K562 (cell line): ENCODE measurements around the gene GALNT12. TPM values are rescaled to one million over a fixed set of nuclear protein-coding genes. Genes with fewer than 3 reads are reported as not detected.
A peak's percentile ranks its signal among the peaks of the same experiment; 100 is the strongest.

Source experiments
- ATAC-seq: fragments of 200-7000 bp; cut with Tn5 transposase; 3 replicates; pipeline ENCODE4 v1.9.1; 2020; ENCODE audit warnings: moderate library complexity
- BruUV-seq: library from RNA; stranded (reverse); fragments of 400-500 nt; replicated peaks from 2 replicates; lab custom pipeline; 2021; lab: Mats Ljungman, UMichigan
- CTCF ChIA-PET: fragments of 300-600 bp; formaldehyde crosslinking; extraction: SDS; loops from one replicate; lab custom pipeline; 2021; ENCODE audit warnings: low intra/inter-chr PET ratio; lab: Yijun Ruan, JAX
- POLR2A ChIA-PET: fragments of 300-600, 350-650 bp; sonication (Branson Sonifier 250); formaldehyde crosslinking; extraction: SDS; loops from one replicate; lab custom pipeline; 2021; ENCODE audit warnings: antibody characterized with exemption, inconsistent platforms; lab: Yijun Ruan, JAX
- DNase-seq, 4 experiments: peaks; one replicate each; pipeline versions ENCODE4 v3.0.0 to v3.0.0-alpha.2; 2011 to 2018; ENCODE audit warnings: low spot score in 3 of 4, mixed read lengths in 3 of 4; ENCODE audit errors: extremely low read depth in 1 of 4
- FAIRE-seq: peaks from 2 replicates; lab custom pipeline; 2011; peaks lifted over from hg19 to GRCh38; lab: Jason Lieb, UNC
- H2AFZ ChIP-seq: 2 replicates; pipeline ENCODE4 v1.6.0; 2011; ENCODE audit warnings: low read depth, low read length, control low read depth, inconsistent platforms
- H3K27ac ChIP-seq: fragments of 200-600 bp; 3 replicates; pipeline ENCODE4 v1.8.0; 2011; ENCODE audit warnings: low read depth, mild to moderate bottlenecking, control low read depth, inconsistent platforms, low read length, moderate library complexity, mixed read lengths; ENCODE audit errors: extremely low read depth
- H3K27me3 ChIP-seq, 2 experiments: fragments of 300-600 bp in 1 of 2; 2 replicates in 1 of 2; 3 replicates in 1 of 2; pipeline versions ENCODE4 v1.6.0 to v1.8.0; 2011; ENCODE audit warnings: inconsistent platforms in 2 of 2, low read length in 2 of 2, mild to moderate bottlenecking in 1 of 2, mixed read lengths in 1 of 2, moderate library complexity in 1 of 2; ENCODE audit not compliant: control insufficient read depth in 2 of 2, insufficient read depth in 2 of 2
- H3K36me3 ChIP-seq: fragments of 300-600 bp; 3 replicates; pipeline ENCODE4 v1.8.0; 2011; ENCODE audit warnings: mild to moderate bottlenecking, low read length, inconsistent platforms; ENCODE audit not compliant: control insufficient read depth, insufficient read depth
- H3K4me1 ChIP-seq, 2 experiments: fragments of 200-600 bp in 1 of 2; replicated peaks in 1 of 2; 2 replicates in 1 of 2; 3 replicates in 1 of 2; pipeline versions ENCODE4 v1.5.1 to v1.8.0; 2011; ENCODE audit warnings: inconsistent platforms in 2 of 2, low read length in 2 of 2, mild to moderate bottlenecking in 1 of 2, mixed read lengths in 1 of 2, moderate library complexity in 1 of 2; ENCODE audit not compliant: control insufficient read depth in 2 of 2, insufficient read depth in 2 of 2
- H3K4me2 ChIP-seq: 2 replicates; pipeline ENCODE4 v1.6.1; 2011; ENCODE audit warnings: low read length, control low read depth, inconsistent platforms, mixed read lengths; ENCODE audit not compliant: insufficient read depth
- H3K4me3 ChIP-seq: fragments of 200-600 bp; sonication (generic), shearing (Covaris generic); 2 replicates; pipeline ENCODE4 v1.5.1; 2016; ENCODE audit warnings: control low read depth, inconsistent platforms
- H3K79me2 ChIP-seq: fragments of 200-600 bp; 3 replicates; pipeline ENCODE4 v1.8.0; 2011; ENCODE audit warnings: low read length, inconsistent platforms; ENCODE audit not compliant: control insufficient read depth, insufficient read depth
- H3K9ac ChIP-seq, 2 experiments: 2 replicates each; pipeline versions ENCODE4 v1.6.0 to v1.6.1; 2011; ENCODE audit warnings: low read depth in 2 of 2, low read length in 2 of 2, control low read depth in 1 of 2, inconsistent platforms in 1 of 2, mild to moderate bottlenecking in 1 of 2, mixed read lengths in 1 of 2; ENCODE audit not compliant: insufficient read depth in 1 of 2
- H3K9me1 ChIP-seq: one replicate; pipeline ENCODE4 v1.6.0; 2011; ENCODE audit warnings: inconsistent platforms, mild to moderate bottlenecking, low read length, moderate library complexity; ENCODE audit not compliant: control insufficient read depth, insufficient read depth
- H3K9me3 ChIP-seq: replicated peaks from 2 replicates; pipeline ENCODE4 v1.5.1; 2011; ENCODE audit warnings: low read depth, low read length, inconsistent platforms; ENCODE audit not compliant: control insufficient read depth, insufficient read depth
- H4K20me1 ChIP-seq: replicated peaks from 2 replicates; pipeline ENCODE4 v1.6.1; 2011; ENCODE audit warnings: low read length, inconsistent platforms, mixed read lengths; ENCODE audit not compliant: control insufficient read depth, insufficient read depth
- CBX3 ChIP-seq, 2 experiments: IDR thresholded peaks; 1 replicate in 1 of 2; 2 replicates in 1 of 2; pipeline ENCODE4 v1.6.1; 2012; ENCODE audit warnings: inconsistent platforms in 2 of 2, low read length in 2 of 2, borderline replicate concordance in 1 of 2, control low read depth in 1 of 2
- CTCF ChIP-seq, 3 experiments: IDR thresholded peaks in 2 of 3; conservative IDR thresholded peaks in 1 of 3; 2 replicates each; pipeline ENCODE4 v1.5.1; 2011 to 2012; ENCODE audit warnings: low read length in 3 of 3, mild to moderate bottlenecking in 3 of 3, control low read depth in 2 of 3, improper control_type of control experiment in 1 of 3, inconsistent platforms in 1 of 3, low read depth in 1 of 3, mixed read lengths in 1 of 3, moderate library complexity in 1 of 3; ENCODE audit not compliant: insufficient read depth in 2 of 3
- HES1 ChIP-seq: fragments of 450-650 bp; IDR thresholded peaks from 2 replicates; pipeline ENCODE4 v1.6.1; 2016; ENCODE audit warnings: low read depth, mild to moderate bottlenecking, moderate library complexity
- LCOR ChIP-seq: sonication (generic); formaldehyde crosslinking; IDR thresholded peaks from 2 replicates; pipeline ENCODE4 v1.8.0; 2022; ENCODE audit warnings: mild to moderate bottlenecking, missing genetic modification reagents
- STAG1 ChIP-seq: sonication (generic); formaldehyde crosslinking; IDR thresholded peaks from 2 replicates; pipeline ENCODE4 v1.5.0; 2020; ENCODE audit warnings: missing genetic modification reagents, borderline replicate concordance
- TAF15 ChIP-seq: fragments of 200-400 bp; formaldehyde crosslinking; IDR thresholded peaks from 2 replicates; pipeline ENCODE4 v1.6.1; 2017; ENCODE audit warnings: mild to moderate bottlenecking, low read depth, low read length, moderate library complexity
- ZBTB33 ChIP-seq: sonication (generic); formaldehyde crosslinking; IDR thresholded peaks from 2 replicates; pipeline ENCODE4 v1.8.1; 2023; ENCODE audit warnings: mild to moderate bottlenecking, missing genetic modification reagents
- ZNF224 ChIP-seq: sonication (generic); formaldehyde crosslinking; IDR thresholded peaks from 2 replicates; pipeline ENCODE4 v1.8.0; 2022; ENCODE audit warnings: mild to moderate bottlenecking, missing genetic modification reagents
- WGBS: fragments of 100-300 bp; shearing (Covaris generic); methylation state at CpG from one replicate; pipeline ENCODE4 v1.1.6; 2016; ENCODE audit warnings: low coverage, mixed read lengths; ENCODE audit not compliant: insufficient coverage; ENCODE audit errors: missing lambda C conversion rate; 5-methylcytosine and 5-hydroxymethylcytosine counted together
- in situ Hi-C: fragments of 300-500 bp; cut with MboI; formaldehyde crosslinking; loops from 4 replicates; pipeline ENCODE4 v1.15.0; 2018; ENCODE audit warnings: inconsistent platforms, mixed read lengths
- intact Hi-C: fragments of 100-400 bp; cut with micrococcal nuclease; formaldehyde crosslinking; loops from 2 replicates; pipeline ENCODE4 v1.14.2; 2022
- polyA plus RNA-seq, 8 experiments: library from polyadenylated mRNA; depleted of rRNA in 4 of 8; stranded (reverse) in 5 of 8; unstranded in 3 of 8; fragments of >200 nt; fragmentation: Nextera tagmentation in 2 of 8; fragmentation: Illumina TruSeq in 1 of 8; extraction: Ambion mirVana in 2 of 8; extraction: Trizol in 1 of 8; gene quantifications; 2 replicates each; pipeline versions ENCODE4 v1.2.1 to v1.2.3, GENCODE V29; 2011 to 2014; ENCODE audit warnings: inconsistent platforms in 1 of 8, missing spikeins in 1 of 8
- total RNA-seq, 7 experiments: library from RNA; depleted of rRNA in 6 of 7; stranded (reverse); fragments of >200 nt in 6 of 7; fragmentation: Illumina TruSeq in 2 of 7; extraction: Trizol in 2 of 7; gene quantifications; 2 replicates each; pipeline versions ENCODE4 v1.2.1 to v1.2.3, GENCODE V29; 2011 to 2021; ENCODE audit warnings: low replicate concordance in 1 of 7

Gene GALNT12
- total and polyA plus RNA-seq, 9 of the 15 experiments (the other 6 are each of a cell fraction or from before 2014, with no cell fraction given) = 29.7 to 82.9 (median 44.2) TPM

- Histone ChIP-seq H3K9ac (no peak overlapping the region), H3K4me2 (no peak overlapping the region), H3K4me1 (peaks cover 0 to 3% of the 10 kb centered on the region in 2 experiments; a peak in 1 of 5 replicates), H3K36me3 (peaks cover 79% of the 10 kb centered on the region), H4K20me1 (no peaks in the 10 kb centered on the region), H3K9me1 (peaks cover 2% of the 10 kb centered on the region), H2AFZ (no peak overlapping the region), H3K27me3 (no peaks in the 10 kb centered on the region), H3K4me3 (no peak overlapping the region), H3K9me3 (no peaks in the 10 kb centered on the region), H3K79me2 (no peaks in the 10 kb centered on the region), H3K27ac (no peak overlapping the region)
- no TSS peak for BruUV-seq
- intact Hi-C loops = loop anchor here (2.0 to 5.0 kb wide), 2 partner anchors 239 to 461 kb away; no protein-coding TSS in a partner anchor
- WGBS = 25% methylated on average over 8 of the region's 8 CpGs
- peak; percentile 93 for ATAC-seq
- in situ Hi-C loops = loop anchor here (10.0 to 25.0 kb wide), 2 partner anchors 461 to 864 kb away; partner anchors contain the start of gene TRMO
- FAIRE-seq = peak; percentile 98
- DNase-seq = peak; percentile 80 to 81 (median 80)
- CTCF ChIA-PET = interaction anchor here (0.5 to 3.2 kb wide), 8 partner anchors 459 to 1035 kb away, joined by 3 to 18 read pairs (median 4); partner anchors contain the start of gene TRMO
- POLR2A ChIA-PET = interaction anchor here (0.6 to 1.9 kb wide), 4 partner anchors 11 to 469 kb away, joined by 3 to 8 read pairs (median 4); no protein-coding TSS in a partner anchor
- TF ChIP-seq STAG1 (CRISPR knock-in tag) (peak; percentile 78), TAF15 (no peak), CBX3 (IDR thresholded peaks at IDR 0.05; ENCODE audit: borderline replicate concordance in 1 of 2, low read length in 2 of 2) (0 out of 3 replicates have a peak, but pooled peaks of 1 of the 2 experiments have one; percentile 23), ZBTB33 (CRISPR knock-in tag) (peak; percentile 87), LCOR (CRISPR knock-in tag) (0 out of 2 replicates have a peak, but pooled peaks have one; percentile 41), HES1 (no peak), ZNF224 (CRISPR knock-in tag) (no peak), CTCF (IDR thresholded peaks at IDR 0.05 in 2 of 3, conservative IDR thresholded peaks at IDR 0.05 in 1 of 3; ENCODE audit: insufficient read depth in 2 of 3, low read depth in 1 of 3, low read length in 3 of 3) (peak; percentile 76 to 81 (median 81))
Observed at GRCh38 chr9:98775831-98776441, 31.5 kb upstream of the GALNT12 start.
